IPS-15b (cell line): ENCODE data around the gene YARS1.

Experiments
- H3K27me3 ChIP-seq: one replicate; pipeline ENCODE4 v1.6.1; 2013; ENCODE audit warnings: low read length; ENCODE audit not compliant: control insufficient read depth, insufficient read depth
- H3K36me3 ChIP-seq: one replicate; pipeline ENCODE4 v1.6.1; 2013; ENCODE audit warnings: low read length; ENCODE audit not compliant: control insufficient read depth, insufficient read depth
- H3K4me1 ChIP-seq: one replicate; pipeline ENCODE4 v1.6.1; 2013; ENCODE audit warnings: mild to moderate bottlenecking, low read length; ENCODE audit not compliant: control insufficient read depth, insufficient read depth
- H3K4me3 ChIP-seq: one replicate; pipeline ENCODE4 v1.5.1; 2013; ENCODE audit warnings: low read depth, low read length
- H3K9ac ChIP-seq: one replicate; pipeline ENCODE4 v1.6.1; 2013; ENCODE audit warnings: low read depth, mild to moderate bottlenecking, low read length
- H3K9me3 ChIP-seq: one replicate; pipeline ENCODE4 v1.6.1; 2013; ENCODE audit warnings: mild to moderate bottlenecking, low read length; ENCODE audit not compliant: control insufficient read depth, insufficient read depth

The YARS1 gene

GRCh38 chr1:32725615-32725982 is 91.6 kb downstream of the YARS1 start:
- Histone ChIP-seq H3K36me3 (no peaks in the 10 kb centered on the region), H3K27me3 (no peaks in the 10 kb centered on the region), H3K9me3 (no peaks in the 10 kb centered on the region), H3K4me1 (peaks cover 11% of the 10 kb centered on the region), H3K9ac (no peak overlapping the region), H3K4me3 (no peak overlapping the region)
